GM19468 (cell line): ENCODE data around the gene SERPINE1.

Experiments
- ATAC-seq: cut with Tn5 transposase; IDR thresholded peaks from one replicate; pipeline ENCODE4 v1.9.1; 2021; ENCODE audit warnings: mild to moderate bottlenecking, moderate library complexity, moderate number of reproducible peaks; ENCODE audit not compliant: unreplicated experiment; ENCODE audit errors: extremely low read depth

Gene SERPINE1

DNA sequence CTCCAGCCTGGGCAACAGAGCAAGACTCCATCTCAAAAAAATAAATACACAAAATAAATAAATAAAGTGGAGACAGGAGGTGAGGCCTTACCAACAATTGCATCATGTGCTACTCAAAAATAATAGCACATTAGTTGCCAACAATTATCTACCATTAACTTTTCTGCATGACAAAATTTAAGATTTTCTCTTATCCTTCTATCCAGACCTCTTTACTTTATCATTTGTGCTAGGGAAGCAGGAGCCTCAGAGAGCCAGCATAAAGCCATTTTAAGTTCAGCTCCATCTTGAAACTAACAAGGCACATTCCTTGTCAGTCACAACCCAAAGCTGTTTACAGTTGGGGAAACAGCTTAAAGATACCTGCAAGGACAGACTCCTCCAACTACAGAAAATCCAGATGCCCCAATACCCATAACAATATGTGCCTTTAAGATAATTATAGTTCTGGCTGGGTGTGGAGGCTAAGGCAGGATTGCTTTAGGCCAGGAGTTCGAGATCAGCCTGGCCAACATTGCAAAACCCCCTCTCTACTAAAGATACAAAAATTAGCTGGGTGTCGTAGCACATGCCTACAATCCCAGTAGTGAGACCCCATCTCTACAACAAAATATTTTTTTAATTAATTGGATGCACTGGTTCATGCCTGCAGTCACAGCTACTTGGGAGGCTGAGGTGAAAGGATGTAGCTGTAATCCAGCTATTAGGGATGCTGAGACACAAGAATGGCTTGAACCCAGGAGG lies 25.2 kb downstream of the SERPINE1 start:
- ATAC-seq: no peak

DNA sequence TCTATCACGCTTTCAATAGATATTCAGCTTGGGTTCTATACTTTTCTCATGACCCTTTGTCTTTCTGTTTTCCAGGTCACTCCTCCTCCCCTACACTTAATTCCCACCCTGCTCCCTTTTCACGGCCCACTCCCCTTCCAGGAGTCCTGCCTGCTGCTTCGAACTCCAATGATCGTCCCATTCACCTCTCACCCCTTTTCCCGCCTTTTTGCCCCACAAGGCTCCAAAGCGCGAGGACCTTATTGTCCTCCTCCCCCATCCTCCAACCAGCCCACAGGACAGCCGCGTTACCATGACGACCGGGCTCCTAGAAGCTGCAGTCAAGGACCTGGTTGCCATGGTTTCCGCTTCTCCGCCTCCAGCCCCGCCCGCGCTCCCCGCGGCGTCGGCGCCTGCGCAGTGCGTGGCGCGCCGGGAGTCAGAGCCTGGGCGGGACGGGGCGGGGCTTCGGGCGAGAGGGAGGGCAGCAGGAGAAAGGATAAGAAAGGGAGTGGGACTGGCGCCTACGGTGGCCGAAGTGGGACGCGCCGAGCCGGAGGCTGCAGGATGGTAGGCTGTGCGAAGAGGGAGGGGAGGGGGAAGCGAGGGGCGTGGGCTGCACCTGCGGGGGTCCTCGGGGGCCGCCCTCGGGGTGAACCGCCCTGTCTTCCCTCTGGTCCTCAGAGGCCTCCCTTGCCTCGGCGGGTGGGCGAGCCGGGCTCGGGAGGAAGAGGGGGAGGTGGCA lies 27.2 kb downstream of the SERPINE1 start, which contains the start of gene AP1S1:
TSS of gene AP1S1 (plus strand) at position 508 of the 724 bp plus-strand sequence. CDS start at position 547, 39 bp downstream.
- peak; percentile 49 for ATAC-seq

DNA sequence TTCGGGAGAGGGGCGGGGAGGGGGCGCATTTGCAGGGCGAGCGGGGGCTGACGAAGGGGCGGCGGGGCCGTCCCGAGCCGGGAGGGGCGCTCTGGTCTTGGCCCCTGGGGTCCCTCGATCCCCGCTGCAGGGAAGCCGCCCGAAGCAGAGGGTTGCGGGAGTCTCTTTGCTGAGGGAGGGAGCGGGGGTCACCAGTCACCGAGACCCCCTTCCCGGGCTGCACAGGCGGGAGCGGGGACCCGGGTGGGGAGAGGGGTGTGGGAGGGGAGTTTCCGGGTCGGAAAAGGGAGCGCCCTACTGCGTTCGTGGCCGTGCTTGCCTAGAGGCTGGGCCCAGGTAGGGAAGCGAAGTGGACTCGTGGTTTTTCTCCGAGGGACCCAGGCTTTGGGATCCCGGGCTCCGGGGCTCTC lies 27.8 kb downstream of the SERPINE1 start:
- no peak for ATAC-seq

DNA sequence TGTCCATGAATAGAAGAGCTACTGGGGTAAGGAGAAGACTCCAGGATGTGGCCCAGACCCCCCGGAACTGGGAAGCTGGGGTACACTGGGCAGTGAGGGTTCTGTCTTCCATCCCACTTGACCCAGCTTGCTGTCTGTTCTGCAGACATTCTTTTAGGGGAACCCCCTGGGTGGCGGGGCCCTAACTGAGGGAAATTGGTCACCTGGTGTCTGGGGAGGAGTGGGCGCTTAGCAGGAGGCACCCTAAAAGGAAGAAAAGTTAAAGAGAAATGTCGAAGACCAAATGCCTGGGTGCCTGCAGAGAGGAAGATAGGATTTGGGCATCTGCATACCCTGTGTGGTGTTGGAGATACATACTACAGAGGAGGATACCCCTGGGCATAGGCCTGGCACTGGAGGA lies 28.4 kb downstream of the SERPINE1 start:
- ATAC-seq: no peak

DNA sequence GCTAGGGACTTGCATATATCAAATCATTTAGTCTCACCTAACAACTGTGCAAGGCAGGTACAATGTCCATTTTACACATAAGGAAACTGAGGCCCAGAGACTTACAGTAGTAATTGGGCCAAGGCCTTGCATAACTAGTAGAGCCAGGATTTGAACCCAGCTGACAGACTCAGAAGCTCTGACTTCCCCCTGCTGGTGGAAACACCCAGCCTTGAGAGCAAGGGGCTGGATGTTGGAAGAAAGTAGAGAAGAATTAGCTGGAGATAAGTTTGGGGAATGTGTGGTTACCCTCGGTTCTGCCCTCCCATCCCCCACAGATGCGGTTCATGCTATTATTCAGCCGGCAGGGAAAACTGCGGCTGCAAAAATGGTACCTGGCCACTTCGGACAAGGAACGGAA lies 29.4 kb downstream of the SERPINE1 start:
- ATAC-seq: no peak

DNA sequence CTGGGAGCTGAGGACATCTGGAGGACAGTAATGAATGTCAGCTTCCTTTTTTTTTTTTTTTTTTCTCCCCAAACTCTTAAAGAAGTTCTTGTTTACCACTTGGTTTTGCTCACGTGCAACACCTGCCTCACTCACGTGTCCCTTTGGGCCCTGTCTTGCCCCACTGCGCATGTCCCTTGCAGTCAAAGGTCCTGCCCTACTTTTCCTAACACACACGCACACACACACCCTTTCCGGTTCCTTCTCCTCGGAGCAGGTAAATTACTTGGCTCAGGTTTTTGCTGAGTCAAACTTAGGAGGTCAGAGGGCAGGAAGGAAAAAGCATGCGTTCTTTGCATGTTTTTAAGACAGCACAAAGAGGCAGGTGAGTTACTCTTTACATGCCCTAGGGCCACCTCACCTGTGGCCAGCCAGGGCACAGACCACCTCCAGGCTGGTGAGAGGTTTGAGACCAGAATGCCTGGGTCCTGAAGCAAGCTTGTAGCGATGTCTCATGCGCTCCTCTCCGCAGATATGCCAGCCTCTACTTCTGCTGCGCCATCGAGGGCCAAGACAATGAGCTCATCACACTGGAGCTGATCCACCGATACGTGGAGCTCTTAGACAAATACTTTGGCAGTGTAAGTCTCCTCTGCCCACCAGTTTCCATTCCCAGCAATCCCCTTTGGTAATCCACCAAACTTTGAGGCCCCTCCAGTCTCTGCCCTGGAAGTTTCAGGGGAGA lies 30.1 kb downstream of the SERPINE1 start:
- ATAC-seq: no peak

DNA sequence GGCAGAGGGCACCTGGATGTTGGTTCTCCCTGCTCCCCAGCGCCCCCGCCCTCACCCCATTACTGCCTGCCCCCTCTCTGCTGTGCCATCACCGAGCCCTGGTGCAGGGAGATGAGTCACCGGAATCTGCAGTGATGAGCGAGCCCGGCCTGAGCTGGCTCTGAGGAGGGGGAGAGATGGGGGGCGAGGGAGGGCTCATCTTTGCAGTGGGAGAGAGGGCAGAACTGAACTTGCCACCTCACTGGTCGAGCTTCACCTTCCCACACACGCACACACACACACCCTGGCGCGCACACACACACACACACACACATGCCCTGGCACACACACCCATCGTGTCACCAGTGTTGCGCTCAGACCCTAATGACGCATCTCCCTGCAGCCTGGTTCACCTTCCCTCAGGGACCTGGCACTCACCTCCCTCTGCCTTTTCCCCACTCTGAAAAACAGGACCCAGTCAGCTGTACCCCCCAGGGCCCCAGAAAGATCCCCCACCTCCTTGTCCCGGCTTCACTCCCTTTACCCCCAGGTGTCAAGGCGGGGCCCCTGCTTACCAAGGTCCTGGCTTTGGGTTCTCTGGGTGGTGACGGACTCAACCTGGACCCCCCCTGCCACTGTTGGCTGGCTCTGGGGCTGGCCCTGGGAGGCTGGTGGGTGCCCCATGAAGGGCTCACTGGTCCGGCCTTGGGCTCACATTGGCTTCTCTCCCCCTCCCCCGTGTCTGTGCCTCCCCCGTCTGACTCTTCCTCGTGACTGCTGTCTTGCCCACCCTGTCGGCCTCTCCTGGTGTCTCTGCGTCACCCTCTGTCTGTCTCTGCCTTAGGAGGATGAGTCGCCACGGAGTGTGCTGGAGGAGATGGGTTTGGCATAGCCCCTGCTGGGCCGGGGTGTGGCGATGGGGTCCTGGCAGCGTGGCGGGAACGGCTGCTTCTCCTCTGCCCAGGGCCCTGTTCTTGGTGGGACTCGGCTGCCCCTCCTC lies 33.1 kb downstream of the SERPINE1 start:
- no peak for ATAC-seq

DNA sequence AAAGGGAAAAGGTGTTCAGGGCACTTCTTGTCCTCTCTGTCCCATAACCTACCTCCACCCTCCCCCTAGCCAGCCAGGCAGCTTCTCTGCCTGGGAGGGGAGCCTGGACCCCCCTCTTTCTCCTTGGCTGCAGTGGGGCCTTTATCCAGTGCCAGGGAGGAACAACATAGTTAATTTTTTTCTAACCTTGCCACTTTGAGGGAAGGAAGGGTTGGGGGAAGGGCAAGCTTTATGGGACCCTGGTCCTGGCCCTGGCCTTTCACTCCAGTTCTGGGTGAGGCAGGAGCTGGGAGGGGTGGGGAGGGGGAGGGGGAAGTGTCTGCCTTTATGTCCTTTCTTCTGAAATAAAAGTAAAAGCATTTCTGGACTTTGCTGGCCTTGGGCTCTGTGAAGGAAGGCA lies 34.0 kb downstream of the SERPINE1 start:
- ATAC-seq: no peak

DNA sequence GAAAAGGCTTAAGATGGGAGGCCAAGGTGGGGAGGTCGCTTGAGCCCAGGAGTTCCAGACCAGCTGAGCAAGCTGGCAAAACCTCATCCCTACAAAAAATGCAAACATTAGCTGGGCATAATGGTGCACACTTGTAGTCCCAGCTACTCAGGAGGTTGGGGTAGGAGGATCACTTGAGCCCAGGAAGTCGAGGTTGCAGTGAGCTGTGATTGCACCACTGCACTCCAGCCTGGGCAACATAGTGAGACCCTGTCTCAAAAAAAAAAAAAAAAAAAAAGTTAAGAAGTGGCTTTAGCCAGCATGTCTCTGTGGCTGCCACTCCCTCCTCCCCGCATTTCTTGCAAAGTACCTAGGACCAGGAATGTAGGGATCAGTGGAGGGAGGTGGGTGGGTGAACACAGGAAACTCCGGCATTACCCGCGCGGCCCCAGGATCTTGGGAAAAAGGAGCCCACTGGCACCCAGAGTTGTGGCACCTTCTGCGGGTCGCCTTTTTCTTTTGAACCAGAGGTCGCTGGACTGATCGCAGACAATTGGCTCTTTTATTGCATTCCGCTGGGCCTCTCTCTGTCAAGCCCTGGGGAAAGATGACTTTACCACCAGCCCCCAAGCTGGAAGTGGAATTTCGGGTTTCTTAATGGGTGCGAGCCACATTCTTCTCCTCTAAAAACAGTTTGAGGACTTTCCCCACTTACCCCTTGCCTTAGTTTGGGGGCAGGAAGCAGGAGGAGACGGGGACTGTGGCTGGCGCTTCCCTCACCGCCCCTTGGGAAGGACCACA lies 35.0 kb downstream of the SERPINE1 start:
- ATAC-seq: no peak

DNA sequence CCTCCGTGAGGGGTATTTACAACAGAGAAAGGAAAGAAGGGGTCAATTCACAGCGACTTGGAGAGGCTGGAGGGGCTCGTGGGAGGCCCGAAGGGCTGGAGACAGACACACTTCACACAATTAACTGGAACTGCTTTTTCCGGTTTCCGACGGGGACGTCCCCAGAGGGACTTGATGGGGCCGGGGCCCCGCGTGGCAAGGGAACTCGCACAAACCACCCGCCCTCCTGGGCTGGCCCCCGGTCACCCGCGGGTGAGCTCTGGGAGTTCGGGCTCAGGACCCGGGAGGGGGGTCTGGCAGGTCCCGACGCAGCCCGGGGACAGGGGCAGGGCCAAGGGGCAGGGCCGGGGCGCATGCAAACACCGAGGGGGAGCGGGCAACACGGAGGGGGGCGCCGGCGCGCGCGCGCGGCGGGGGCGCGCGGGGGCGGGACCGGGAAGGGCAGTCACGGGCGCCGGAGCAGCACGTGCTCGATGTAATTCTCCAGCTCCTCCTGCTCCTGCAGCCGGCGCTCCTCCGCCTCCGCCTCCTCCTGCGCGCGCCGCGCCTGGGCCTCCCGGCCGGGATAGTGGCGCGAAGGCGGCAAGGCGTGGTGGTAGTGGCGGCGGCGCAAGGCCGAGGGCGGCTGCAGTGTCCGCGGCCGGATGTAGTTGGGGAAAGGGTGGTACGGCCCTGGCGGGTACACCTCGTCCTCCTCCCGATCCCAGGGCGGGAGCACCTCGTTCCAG lies 35.8 kb downstream of the SERPINE1 start:
- no peak for ATAC-seq

DNA sequence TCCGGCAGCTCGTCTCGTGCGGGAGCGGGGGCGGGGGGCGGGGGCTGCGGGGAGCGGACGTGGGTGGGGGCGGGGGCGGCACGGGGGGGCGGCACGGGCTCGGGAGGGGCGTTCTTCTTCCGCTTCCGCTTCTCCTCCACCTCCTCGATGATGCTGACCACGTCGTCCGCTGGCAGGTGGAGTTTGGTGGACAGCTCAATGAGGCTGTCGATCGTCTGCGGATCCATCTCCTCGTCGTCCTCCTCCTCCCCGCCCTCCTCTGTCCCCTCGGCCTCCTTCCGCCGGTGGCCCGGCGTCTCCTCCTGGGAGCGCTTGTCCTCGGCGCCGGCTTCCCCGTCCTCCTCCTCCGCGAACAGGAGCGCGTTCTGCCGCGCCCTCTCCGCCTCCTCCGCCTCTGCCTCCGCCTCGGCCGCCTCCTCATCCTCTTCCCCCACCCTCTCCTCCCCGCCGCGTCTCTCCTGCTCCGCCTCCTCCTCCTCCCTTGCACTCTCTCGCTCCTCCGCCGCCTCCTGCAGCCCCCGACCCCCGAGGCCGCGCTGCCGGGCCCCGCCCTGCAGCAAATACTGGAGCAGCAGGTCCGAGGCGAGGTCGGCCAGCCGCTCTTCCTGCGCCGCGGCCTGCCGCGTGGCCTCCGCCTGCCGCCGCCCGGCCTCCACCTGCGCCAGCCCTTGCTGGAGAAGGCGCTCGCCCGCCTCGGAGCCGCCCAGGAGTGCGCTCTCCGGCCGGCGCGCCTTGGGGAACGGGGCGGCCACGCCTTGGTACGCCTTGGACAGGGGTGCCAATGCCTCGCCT lies 36.6 kb downstream of the SERPINE1 start:
- ATAC-seq: no peak

DNA sequence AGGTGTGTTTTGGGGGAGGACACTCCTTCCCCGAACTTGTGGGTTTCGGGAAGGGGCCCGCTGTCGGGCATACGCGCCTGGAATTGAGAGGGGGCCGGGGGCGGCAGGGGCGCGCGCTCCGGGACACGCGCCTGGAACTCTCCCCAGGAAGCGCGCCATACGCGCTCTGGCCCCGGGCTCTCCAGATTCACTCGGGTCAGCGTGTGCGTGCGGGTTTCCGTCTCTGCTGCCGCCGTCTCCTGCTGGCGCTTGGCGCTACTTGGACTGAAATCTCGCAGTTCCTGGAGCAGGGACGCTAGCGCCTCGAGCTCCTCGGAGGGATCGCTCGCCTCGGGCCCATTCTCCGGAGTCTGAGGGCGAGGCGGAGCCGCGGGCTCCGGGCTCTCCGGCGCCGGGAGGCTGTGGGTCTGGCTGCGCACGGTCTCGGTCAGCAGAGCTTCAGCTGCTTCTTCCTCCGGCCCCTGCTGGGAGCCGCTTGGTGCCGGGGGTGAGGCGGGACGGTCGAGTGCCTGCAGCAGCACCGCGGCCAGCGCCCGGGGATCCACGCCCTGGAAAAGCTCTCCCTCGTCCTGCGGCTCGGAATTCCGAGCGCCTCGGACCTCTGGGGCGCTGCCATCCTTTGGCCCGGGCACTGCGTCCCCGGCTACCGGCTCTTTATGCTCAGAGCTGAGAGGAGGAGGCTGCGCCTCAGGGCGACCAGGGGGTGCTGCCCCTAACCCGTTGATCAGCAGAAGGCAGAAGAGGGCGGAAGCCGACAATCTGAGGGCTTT lies 37.4 kb downstream of the SERPINE1 start:
- ATAC-seq: no peak

DNA sequence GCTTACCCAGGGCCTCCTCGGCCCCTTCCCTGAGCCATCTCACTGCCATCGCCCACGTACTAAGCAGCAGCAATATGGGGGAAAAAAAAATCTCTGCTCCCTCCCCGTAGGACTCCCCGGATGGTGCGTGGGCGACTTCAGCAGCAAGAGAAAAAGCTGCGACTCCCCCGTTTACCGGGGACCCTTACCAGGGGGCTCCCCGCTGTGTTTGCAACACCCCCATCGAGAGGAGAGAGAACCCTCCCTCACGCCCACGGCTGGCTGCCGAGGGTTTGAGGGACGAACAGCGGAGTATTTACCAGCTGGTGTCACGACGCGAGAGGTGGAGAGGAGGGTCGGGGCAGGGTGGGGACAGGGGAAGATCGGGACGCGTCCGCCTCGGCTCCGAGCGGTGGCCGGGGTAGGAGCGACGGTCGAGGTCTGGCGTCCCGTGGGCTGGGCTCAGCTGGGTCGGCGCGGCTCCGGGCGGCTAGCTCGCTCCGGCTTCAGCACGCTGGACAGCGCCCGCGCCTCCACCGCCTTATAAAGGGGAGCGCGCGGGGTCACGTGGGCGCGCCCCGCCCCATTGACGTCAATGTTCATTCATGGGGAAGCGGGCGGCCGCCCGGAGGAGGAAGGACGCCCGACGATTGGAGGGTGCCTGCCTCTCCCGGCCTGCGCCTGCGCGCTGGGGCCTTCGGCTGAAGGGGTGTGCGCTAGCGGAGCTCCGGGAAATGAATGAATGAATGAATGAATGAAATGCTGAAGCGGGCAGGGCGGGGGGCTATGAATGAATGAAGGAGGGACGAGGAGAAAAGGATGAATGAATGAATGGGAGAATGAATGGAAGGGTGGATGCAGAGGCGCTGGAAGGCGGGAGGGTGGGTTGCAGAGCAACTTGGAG lies 38.4 kb downstream of the SERPINE1 start, which contains the start of gene VGF:
TSS of gene VGF (minus strand) at position 495 of the 883 bp plus-strand sequence. CDS start 726 bp downstream, outside the sequence.
- no peak for ATAC-seq

DNA sequence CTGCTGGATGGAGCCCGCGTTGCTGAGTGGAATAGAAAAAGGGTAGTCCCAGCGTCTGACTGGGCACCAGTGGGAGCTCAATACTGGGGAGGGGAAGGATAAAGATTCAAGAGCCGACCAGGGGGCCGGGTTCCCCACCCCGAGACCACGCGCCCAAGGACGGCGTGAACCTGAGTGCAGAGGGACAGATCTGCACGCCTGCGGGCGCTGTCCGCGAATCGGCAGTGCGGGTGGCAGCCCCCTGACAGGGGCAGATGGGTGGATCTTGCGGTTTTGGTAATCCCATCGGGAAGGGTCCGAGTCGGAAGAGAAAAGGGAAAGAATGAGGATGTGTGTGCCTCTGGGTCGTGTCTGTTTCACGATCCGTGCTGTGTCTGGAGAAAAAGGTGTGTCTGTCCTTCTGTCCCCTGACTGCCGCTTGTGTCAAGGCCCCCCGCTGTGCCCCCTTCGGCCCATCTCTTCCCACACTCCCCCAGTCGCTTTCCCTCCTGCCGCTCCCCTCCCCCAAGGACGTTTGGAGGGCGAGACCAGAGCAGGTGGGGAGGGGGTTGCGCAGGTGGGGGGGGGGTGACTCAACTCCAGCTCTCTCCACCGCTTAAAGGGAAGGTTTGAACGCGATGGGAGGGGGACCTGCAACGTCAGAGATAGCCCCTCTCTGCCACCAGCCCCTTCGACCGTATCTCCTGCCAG lies 39.2 kb downstream of the SERPINE1 start:
- ATAC-seq: no peak

DNA sequence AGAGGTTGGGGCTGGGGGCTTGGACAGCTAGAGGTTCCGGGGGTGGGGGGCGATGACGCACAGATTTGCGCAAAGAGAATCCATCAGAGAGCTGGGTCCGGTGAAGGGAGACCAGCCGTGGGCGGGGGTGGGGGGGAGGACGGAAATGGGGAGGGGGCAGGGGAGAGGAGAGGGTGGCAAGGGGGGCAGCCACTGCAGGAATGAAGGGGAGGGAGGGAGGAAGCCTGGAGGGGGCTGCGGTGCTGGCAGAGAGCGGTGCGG lies 39.7 kb downstream of the SERPINE1 start:
- no peak for ATAC-seq
